Esophagus squamous epithelium (tissue), 4 donors: ENCODE results near the gene RTL10.

Experiments
- CTCF ChIP-seq, 6 experiments: fragments of 450-650 bp in 4 of 6; fragments of 200-600 bp in 2 of 6; sonication (generic) in 2 of 6; IDR thresholded peaks; one replicate each; pipeline ENCODE4 v1.5.1; 2016 to 2019; ENCODE audit warnings: antibody characterized with exemption in 6 of 6, mild to moderate bottlenecking in 4 of 6, moderate library complexity in 4 of 6
- POLR2A ChIP-seq, 4 donors: fragments of 450-650 bp; IDR thresholded peaks; one replicate each; pipeline ENCODE4 v1.6.1; 2017; ENCODE audit warnings: antibody characterized with exemption in 4 of 4, mild to moderate bottlenecking in 4 of 4, moderate library complexity in 3 of 4

- TF ChIP-seq POLR2A (IDR thresholded peaks at IDR 0.05) (no peak), CTCF (IDR thresholded peaks at IDR 0.05) (no peak)
Observed at GRCh38 chr22:19886605-19887255, 32.1 kb upstream of the RTL10 start.
